ENCODE measurements around the gene STARD3. TPM values are rescaled to one million over a fixed set of nuclear protein-coding genes. Genes with fewer than 3 reads are reported as not detected.
A peak's percentile ranks its signal among the peaks of the same experiment; 100 is the strongest.

The STARD3 gene
- total RNA-seq, 1 experiment from 2014 or later = 75.3 TPM

GRCh38 chr17:39709319-39709997 lies 72.5 kb downstream of the STARD3 start:
- Mint-ChIP-seq H3K4me3 (no peak overlapping the region), H3K27ac (peak overlapping the region; percentile 83), H3K9me3 (no peaks in the 10 kb centered on the region), H3K27me3 (ENCODE audit: low read depth) (no peaks in the 10 kb centered on the region), H3K36me3 (peaks cover 54% of the 10 kb centered on the region), H3K4me1 (peaks cover 16% of the 10 kb centered on the region)
- DNase-seq (ENCODE audit: low spot score) (no peak), ATAC-seq (no peak)
- ChIA-PET POLR2A (interaction anchor here (0.7 kb wide), 1 partner anchor 21 kb away, joined by 3 read pairs; the partner anchor contains the start of gene MIEN1), CTCF (no interaction called here)
- no peak for TF ChIP-seq AR (CRISPR knock-in tag; IDR thresholded peaks at IDR 0.05)
- no peak for TF ChIP-seq ZNF532 (CRISPR knock-in tag; IDR thresholded peaks at IDR 0.05; ENCODE audit: borderline replicate concordance)
- TF ChIP-seq HMGA2 (CRISPR knock-in tag; IDR thresholded peaks at IDR 0.05) = no peak
- TF ChIP-seq, protein P1, sequence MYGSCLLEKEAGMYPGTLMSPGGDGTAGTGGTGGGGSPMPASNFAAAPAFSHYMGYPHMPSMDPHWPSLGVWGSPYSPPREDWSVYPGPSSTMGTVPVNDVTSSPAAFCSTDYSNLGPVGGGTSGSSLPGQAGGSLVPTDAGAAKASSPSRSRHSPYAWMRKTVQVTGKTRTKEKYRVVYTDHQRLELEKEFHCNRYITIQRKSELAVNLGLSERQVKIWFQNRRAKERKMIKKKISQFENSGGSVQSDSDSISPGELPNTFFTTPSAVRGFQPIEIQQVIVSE (CRISPR knock-in tag; IDR thresholded peaks at IDR 0.05; ENCODE audit: borderline replicate concordance) = no peak
- TF ChIP-seq MYBL2 (CRISPR knock-in tag; IDR thresholded peaks at IDR 0.05) = no peak
- TF ChIP-seq, protein P2, sequence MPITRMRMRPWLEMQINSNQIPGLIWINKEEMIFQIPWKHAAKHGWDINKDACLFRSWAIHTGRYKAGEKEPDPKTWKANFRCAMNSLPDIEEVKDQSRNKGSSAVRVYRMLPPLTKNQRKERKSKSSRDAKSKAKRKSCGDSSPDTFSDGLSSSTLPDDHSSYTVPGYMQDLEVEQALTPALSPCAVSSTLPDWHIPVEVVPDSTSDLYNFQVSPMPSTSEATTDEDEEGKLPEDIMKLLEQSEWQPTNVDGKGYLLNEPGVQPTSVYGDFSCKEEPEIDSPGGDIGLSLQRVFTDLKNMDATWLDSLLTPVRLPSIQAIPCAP (CRISPR knock-in tag; IDR thresholded peaks at IDR 0.05) = no peak
- TF ChIP-seq GTF2I (CRISPR knock-in tag; conservative IDR thresholded peaks at IDR 0.05) = no peak
- no peak for TF ChIP-seq FOXK1 (CRISPR knock-in tag; IDR thresholded peaks at IDR 0.05)
- no peak for TF ChIP-seq MLX (CRISPR knock-in tag; IDR thresholded peaks at IDR 0.05)
- no peak for TF ChIP-seq NFYB (CRISPR knock-in tag; conservative IDR thresholded peaks at IDR 0.05; ENCODE audit: low read depth)

DNA sequence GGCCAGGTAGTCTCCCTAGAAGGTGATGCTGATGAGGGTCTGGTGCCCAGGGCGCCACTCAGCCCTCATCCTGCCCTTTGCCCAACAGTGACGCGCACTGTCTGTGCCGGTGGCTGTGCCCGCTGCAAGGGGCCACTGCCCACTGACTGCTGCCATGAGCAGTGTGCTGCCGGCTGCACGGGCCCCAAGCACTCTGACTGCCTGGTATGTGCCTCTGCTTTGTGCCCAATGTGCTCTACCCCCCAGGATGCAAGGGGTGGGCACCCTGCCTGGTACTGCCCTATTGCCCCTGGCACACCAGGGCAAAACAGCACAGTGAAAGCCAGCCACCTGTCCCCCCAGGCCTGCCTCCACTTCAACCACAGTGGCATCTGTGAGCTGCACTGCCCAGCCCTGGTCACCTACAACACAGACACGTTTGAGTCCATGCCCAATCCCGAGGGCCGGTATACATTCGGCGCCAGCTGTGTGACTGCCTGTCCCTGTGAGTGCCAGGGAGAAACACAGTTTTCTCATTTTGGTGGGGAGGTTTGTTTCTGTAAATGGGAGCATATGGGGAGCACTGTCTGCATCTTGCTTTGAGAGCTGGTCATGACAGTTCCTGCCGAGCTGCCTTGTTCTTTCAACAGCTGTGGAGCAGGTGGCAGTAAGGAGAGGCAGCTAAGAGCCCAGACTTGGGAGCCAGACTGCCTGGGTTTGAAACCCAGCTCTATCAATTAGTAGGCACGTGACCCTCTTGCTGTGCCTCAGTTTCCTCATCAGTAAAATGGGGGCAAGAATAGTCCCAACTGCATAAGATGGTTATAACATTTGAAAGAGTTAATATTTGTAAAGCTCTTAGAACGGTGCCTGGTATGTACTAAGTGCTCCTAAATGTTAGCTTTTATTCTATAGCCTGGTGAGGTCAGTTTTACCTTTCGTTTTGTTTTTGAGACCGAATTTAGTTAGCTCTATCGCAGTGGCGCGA lies 73.3 kb downstream of the STARD3 start:
- no peak overlapping the region for H3K27ac Mint-ChIP-seq
- peaks cover 8% of the 10 kb centered on the region for H3K4me1 Mint-ChIP-seq
- H3K9me3 Mint-ChIP-seq = no peaks in the 10 kb centered on the region
- no peak overlapping the region for H3K4me3 Mint-ChIP-seq
- H3K27me3 Mint-ChIP-seq (ENCODE audit: low read depth) = no peaks in the 10 kb centered on the region
- H3K36me3 Mint-ChIP-seq = peaks cover 58% of the 10 kb centered on the region
- ChIA-PET CTCF (interaction anchor here (0.5 to 1.7 kb wide), 5 partner anchors 9 to 90 kb away, joined by 3 to 6 read pairs (median 4); no protein-coding TSS in a partner anchor), POLR2A (interaction anchor here (1.1 kb wide), 1 partner anchor 22 kb away, joined by 3 read pairs; the partner anchor contains the start of gene PGAP3)
- no peak for DNase-seq (ENCODE audit: low spot score)
- ATAC-seq = no peak
- TF ChIP-seq MYBL2 (CRISPR knock-in tag; IDR thresholded peaks at IDR 0.05) (no peak), NR2C2 (CRISPR knock-in tag; IDR thresholded peaks at IDR 0.05) (no peak), GABPB1 (CRISPR knock-in tag; IDR thresholded peaks at IDR 0.05) (no peak), KAT7 (CRISPR knock-in tag; IDR thresholded peaks at IDR 0.05; ENCODE audit: borderline replicate concordance) (no peak), USF2 (CRISPR knock-in tag; IDR thresholded peaks at IDR 0.05) (no peak), AFF4 (CRISPR knock-in tag; IDR thresholded peaks at IDR 0.05; ENCODE audit: borderline replicate concordance) (no peak)
- TF ChIP-seq, protein P1 (CRISPR knock-in tag; IDR thresholded peaks at IDR 0.05; ENCODE audit: borderline replicate concordance) = no peak
